ENCODE measurements around the gene HNRNPA3. TPM values are rescaled to one million over a fixed set of nuclear protein-coding genes. Genes with fewer than 3 reads are reported as not detected.

The HNRNPA3 gene
- polyA plus RNA-seq, 1 donor from 2014 or later: 134 TPM

DNA sequence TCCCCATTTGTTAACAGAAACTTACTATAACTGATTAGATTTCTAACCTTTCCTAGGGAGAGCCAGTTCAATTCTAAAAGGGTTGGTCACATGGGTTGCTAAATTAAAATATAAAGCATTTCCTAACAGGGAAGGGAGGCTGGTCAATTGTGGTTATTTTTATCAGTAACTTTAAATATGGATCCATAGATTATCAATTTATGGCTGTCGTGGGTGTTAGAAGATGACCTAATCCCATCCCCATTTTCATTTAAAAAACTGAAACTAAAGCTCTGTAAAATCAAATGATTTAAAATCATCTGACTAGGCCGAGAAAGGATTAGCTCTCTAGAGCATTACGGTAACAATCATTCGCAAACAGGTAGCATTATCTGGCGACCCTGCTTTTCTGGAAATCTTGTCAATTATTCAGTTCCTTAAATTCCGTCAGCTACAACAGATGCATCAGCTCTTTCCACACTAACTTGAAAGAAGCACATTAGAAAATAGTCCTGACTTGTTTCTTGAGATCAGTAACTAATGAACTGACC lies 953 bp upstream of the HNRNPA3 start:
- H3K27me3 ChIP-seq (ENCODE audit: insufficient read depth, low read depth, low read length): no peaks in the 10 kb centered on the region
- H4K20me1 ChIP-seq (ENCODE audit: insufficient read depth): peaks cover 11% of the 10 kb centered on the region
- no peaks in the 10 kb centered on the region for H3K9me3 ChIP-seq (ENCODE audit: low read length)
- H2AFZ ChIP-seq (ENCODE audit: low read depth, low read length): peak overlapping the region; percentile 58
- peak overlapping the region; percentile 84 for H3K4me2 ChIP-seq (ENCODE audit: low read length)
- H3F3A ChIP-seq (ENCODE audit: insufficient read depth, low read length, poor library complexity, severe bottlenecking): peaks cover 8% of the 10 kb centered on the region
- H3K9ac ChIP-seq (ENCODE audit: low read length): peak overlapping the region; percentile 95
- H3K9me2 ChIP-seq (ENCODE audit: insufficient read depth, low read length): no peaks in the 10 kb centered on the region
- TF ChIP-seq REST (IDR thresholded peaks at IDR 0.05; ENCODE audit: borderline replicate concordance) (no peak), RAD21 (conservative IDR thresholded peaks at IDR 0.05) (no peak), SMC3 (conservative IDR thresholded peaks at IDR 0.05; ENCODE audit: poor library complexity) (no peak), MXI1 (conservative IDR thresholded peaks at IDR 0.05; ENCODE audit: poor library complexity, severe bottlenecking) (no peak), POLR2AphosphoS5 (IDR thresholded peaks at IDR 0.05) (no peak), TAF1 (IDR thresholded peaks at IDR 0.05; ENCODE audit: low read depth) (no peak), EP300 (conservative IDR thresholded peaks at IDR 0.05; ENCODE audit: poor library complexity, severe bottlenecking) (no peak)
- TF ChIP-seq, protein P1, sequence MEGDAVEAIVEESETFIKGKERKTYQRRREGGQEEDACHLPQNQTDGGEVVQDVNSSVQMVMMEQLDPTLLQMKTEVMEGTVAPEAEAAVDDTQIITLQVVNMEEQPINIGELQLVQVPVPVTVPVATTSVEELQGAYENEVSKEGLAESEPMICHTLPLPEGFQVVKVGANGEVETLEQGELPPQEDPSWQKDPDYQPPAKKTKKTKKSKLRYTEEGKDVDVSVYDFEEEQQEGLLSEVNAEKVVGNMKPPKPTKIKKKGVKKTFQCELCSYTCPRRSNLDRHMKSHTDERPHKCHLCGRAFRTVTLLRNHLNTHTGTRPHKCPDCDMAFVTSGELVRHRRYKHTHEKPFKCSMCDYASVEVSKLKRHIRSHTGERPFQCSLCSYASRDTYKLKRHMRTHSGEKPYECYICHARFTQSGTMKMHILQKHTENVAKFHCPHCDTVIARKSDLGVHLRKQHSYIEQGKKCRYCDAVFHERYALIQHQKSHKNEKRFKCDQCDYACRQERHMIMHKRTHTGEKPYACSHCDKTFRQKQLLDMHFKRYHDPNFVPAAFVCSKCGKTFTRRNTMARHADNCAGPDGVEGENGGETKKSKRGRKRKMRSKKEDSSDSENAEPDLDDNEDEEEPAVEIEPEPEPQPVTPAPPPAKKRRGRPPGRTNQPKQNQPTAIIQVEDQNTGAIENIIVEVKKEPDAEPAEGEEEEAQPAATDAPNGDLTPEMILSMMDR (IDR thresholded peaks at IDR 0.05; ENCODE audit: poor library complexity, severe bottlenecking): no peak
- peak overlapping the region; percentile 100 for H3K27ac ChIP-seq (ENCODE audit: low read length)
- H3K79me2 ChIP-seq (replicated peaks; ENCODE audit: insufficient read depth, low read length): peaks cover 39% of the 10 kb centered on the region
- H3K4me3 ChIP-seq (ENCODE audit: low read length): peak overlapping the region; percentile 73
- H3K36me3 ChIP-seq (ENCODE audit: insufficient read depth, low read length): no peaks in the 10 kb centered on the region

- Histone ChIP-seq H3K79me2 (replicated peaks; ENCODE audit: insufficient read depth, low read length) (peaks cover 46% of the 10 kb centered on the region), H3K27me3 (ENCODE audit: insufficient read depth, low read depth, low read length) (no peaks in the 10 kb centered on the region), H2AFZ (ENCODE audit: low read depth, low read length) (peak overlapping the region; percentile 60), H3K27ac (ENCODE audit: low read length) (peak overlapping the region; percentile 99), H3K4me3 (ENCODE audit: low read length) (peak overlapping the region; percentile 73), H3K9me3 (ENCODE audit: low read length) (no peaks in the 10 kb centered on the region), H3K36me3 (ENCODE audit: insufficient read depth, low read length) (peaks cover 4% of the 10 kb centered on the region), H4K20me1 (ENCODE audit: insufficient read depth) (peaks cover 11% of the 10 kb centered on the region), H3F3A (ENCODE audit: insufficient read depth, low read length, poor library complexity, severe bottlenecking) (peaks cover 8% of the 10 kb centered on the region), H3K4me2 (ENCODE audit: low read length) (peak overlapping the region; percentile 90), H3K9ac (ENCODE audit: low read length) (peak overlapping the region; percentile 99), H3K9me2 (ENCODE audit: insufficient read depth, low read length) (no peaks in the 10 kb centered on the region)
- TF ChIP-seq, protein P1 (IDR thresholded peaks at IDR 0.05; ENCODE audit: poor library complexity, severe bottlenecking): peak; percentile 7
- TF ChIP-seq SMC3 (conservative IDR thresholded peaks at IDR 0.05; ENCODE audit: poor library complexity): peak; percentile 34
- TF ChIP-seq REST (IDR thresholded peaks at IDR 0.05; ENCODE audit: borderline replicate concordance): peak; percentile 56
- peak; percentile 29 for TF ChIP-seq TAF1 (IDR thresholded peaks at IDR 0.05; ENCODE audit: low read depth)
- TF ChIP-seq POLR2AphosphoS5 (IDR thresholded peaks at IDR 0.05): peak; percentile 59
- peak; percentile 38 for TF ChIP-seq EP300 (conservative IDR thresholded peaks at IDR 0.05; ENCODE audit: poor library complexity, severe bottlenecking)
- no peak for TF ChIP-seq RAD21 (conservative IDR thresholded peaks at IDR 0.05)
- no peak for TF ChIP-seq EZH2 (IDR thresholded peaks at IDR 0.05; ENCODE audit: borderline replicate concordance, insufficient read depth, low read length, poor library complexity, severe bottlenecking)
- TF ChIP-seq MXI1 (conservative IDR thresholded peaks at IDR 0.05; ENCODE audit: poor library complexity, severe bottlenecking): peak; percentile 98
These were observed 580 bp downstream of the HNRNPA3 start for GRCh38 chr2:177212891-177213856.
